Activated CD4-positive, alpha-beta T cell treated with anti-CD3 and anti-CD28 coated beads for 4 hours (primary cell): ENCODE measurements around the gene OR2T33.
"Not testable (repeated sequence)": the region's sequence is repeated elsewhere in the genome, so short reads cannot be mapped to it uniquely, and the experiment has no call there.

Experiments used
- DNase-seq, 2 donors: peaks; one replicate each; pipeline ENCODE4 v3.0.0-alpha.2; 2020

Gene OR2T33

GRCh38 chr1:248277876-248278275 is at the start of gene OR2T33:
Gene OR2T33, minus strand, starts transcription at chr1:248277976. Its CDS starts 4,162 bp downstream, at chr1:248273814.
- DNase-seq: no peak

GRCh38 chr1:248324468-248324867 is 46.7 kb upstream of the OR2T33 start, which contains the start of gene OR2M7:
Gene OR2M7, minus strand, starts transcription at chr1:248324568. Its CDS starts 0 bp downstream, at chr1:248324568.
- DNase-seq: no peak

- DNase-seq: no peak
These were observed 39.0 kb upstream of the OR2T33 start for GRCh38 chr1:248316796-248317195.

- DNase-seq: not testable (repeated sequence)
These were observed 29.0 kb upstream of the OR2T33 start for GRCh38 chr1:248306740-248307139.

GRCh38 chr1:248306103-248306502 is 28.3 kb upstream of the OR2T33 start:
- no peak for DNase-seq

GRCh38 chr1:248305672-248306071 is 27.9 kb upstream of the OR2T33 start:
- not testable (repeated sequence) for DNase-seq

GRCh38 chr1:248303324-248303723 is 25.5 kb upstream of the OR2T33 start, which contains the start of gene OR2T12:
Gene OR2T12, minus strand, starts transcription at chr1:248303424. Its CDS starts 7,846 bp downstream, at chr1:248295578.
- no peak for DNase-seq

- no peak for DNase-seq
These were observed 10.6 kb upstream of the OR2T33 start for GRCh38 chr1:248288391-248288790.

- not testable (repeated sequence) for DNase-seq
These were observed 4.6 kb downstream of the OR2T33 start for GRCh38 chr1:248273225-248273624.

GRCh38 chr1:248268178-248268577 is 9.6 kb downstream of the OR2T33 start:
- no peak for DNase-seq

GRCh38 chr1:248259309-248259708 is 18.5 kb downstream of the OR2T33 start:
- not testable (repeated sequence) for DNase-seq

GRCh38 chr1:248243204-248243603 is 34.6 kb downstream of the OR2T33 start:
- DNase-seq: peak in 1 of 2 donors; percentile 2

- no peak for DNase-seq
These were observed 38.3 kb downstream of the OR2T33 start for GRCh38 chr1:248239478-248239877.

- no peak for DNase-seq
These were observed 46.7 kb downstream of the OR2T33 start, which contains the start of gene OR2M4 for GRCh38 chr1:248231117-248231516. Gene OR2M4, plus strand, starts transcription at chr1:248231417. Its CDS starts 7,512 bp downstream, at chr1:248238929.

- no peak for DNase-seq
These were observed 48.3 kb downstream of the OR2T33 start for GRCh38 chr1:248229360-248229908.

- DNase-seq: no peak
These were observed 52.2 kb downstream of the OR2T33 start for GRCh38 chr1:248225537-248225936.
